A204.1 (cell line): ENCODE results near the gene GPBP1.
"Not testable (repeated sequence)": the region's sequence is repeated elsewhere in the genome, so short reads cannot be mapped to it uniquely, and the experiment has no call there.

Source experiments
- FAIRE-seq: peaks from 2 replicates; lab custom pipeline; 2012; peaks lifted over from hg19 to GRCh38; lab: Jason Lieb, UNC

Gene GPBP1

DNA sequence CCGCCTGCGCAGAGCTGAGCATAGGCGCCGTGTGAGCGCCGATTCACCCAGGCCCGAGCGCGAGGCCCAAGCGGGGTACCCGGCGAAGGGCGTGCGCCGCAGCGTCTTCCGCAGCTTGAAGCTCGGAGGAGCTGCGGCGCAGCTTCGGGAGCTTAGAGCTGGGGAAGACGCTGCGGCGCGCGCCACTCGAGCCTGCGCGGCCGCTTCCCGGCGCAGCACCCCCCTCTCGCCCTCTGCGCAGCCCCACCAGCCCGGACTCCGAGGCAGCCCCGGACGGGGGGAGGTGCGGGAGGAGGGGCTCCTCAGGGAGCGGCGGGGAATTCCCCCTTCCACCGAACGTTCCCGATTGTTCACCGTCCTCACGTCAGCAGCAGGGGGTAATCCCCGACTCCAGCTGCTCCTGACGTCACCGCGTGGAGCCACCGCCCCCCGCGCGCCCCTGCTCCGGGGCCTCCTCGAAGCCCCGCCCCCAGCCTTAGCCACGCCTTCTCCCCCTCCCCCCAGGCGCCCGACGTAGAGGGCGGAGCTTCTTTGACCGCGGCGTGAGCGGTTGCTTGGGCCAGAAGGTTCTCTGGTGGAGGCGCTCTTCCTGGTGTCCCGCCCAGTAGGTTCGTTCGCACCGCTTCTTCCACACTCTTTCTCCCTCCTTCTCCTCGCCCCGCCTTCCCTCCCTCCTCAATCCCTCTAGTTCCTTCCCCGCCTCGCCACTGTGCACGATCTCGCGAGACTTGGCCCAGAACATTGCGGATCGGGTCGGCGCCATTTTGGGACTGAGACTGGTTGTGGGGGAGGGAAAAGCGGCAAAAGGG, at the start of gene GPBP1:
Gene GPBP1 (plus strand): TSS at position 741 of the 809 bp plus-strand sequence. CDS start 40,072 bp downstream, outside the sequence.
- peak; percentile 97 for FAIRE-seq

GRCh38 chr5:57128325-57128724, 45.5 kb upstream of the GPBP1 start:
- no peak for FAIRE-seq

- no peak for FAIRE-seq
These were observed 40.3 kb upstream of the GPBP1 start for GRCh38 chr5:57133574-57133973.

DNA sequence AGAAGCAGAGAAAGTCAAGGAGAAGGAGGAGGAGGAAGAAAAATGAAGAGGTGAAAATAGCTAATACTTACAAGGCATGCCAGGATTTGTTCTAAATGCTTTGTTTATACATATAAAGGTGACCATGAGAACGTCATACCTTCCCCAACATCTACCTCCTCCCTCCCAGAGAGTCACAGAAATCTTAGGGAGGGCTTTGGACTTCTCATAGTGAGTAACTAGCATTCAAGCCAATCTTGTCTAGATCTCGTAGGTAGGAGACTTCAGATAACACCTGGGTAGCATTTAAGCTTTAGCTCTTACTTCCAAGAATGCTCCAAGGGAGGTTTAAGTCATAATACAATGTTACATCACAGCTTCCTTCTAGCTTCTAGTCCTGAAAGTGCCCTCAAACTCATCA, 36.5 kb upstream of the GPBP1 start:
- no peak for FAIRE-seq

DNA sequence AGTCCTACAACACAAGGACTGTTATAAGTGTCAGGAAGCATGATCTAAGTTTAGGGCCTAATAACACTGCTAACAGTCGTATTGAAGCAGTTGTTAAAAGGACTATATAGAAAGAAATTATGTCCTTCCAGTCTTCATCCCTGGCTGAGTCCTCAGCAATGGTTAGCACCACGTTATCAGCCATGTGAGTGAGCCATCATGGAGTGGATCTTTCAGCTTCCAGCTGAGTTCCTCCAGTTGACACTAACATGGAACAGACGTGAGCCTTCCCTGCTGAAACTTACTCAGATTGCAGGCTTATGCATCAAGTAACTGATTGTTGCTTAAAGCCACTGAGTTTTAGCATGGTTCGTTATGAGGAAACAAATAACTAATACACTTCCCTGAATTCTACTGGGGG, 21.5 kb upstream of the GPBP1 start:
- FAIRE-seq = no peak

DNA sequence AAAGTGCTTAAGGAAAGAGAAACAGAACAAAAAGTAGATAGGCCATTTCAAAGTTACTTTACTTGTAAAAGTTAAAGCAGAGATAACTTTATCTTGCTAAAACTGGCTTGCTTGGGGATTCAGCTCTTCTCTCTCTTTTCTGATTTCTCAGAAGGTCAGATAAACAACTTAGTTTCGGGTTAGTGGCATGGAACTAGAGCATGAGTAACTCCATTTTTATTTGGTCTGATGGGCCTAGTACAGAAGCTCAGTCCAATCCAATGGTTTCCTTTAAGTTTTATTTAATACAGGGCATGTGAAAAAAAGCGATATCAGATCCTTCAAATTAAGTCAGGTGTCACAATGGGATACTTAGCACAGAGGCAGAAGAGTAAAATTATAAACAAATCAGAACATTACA, 18.8 kb upstream of the GPBP1 start:
- no peak for FAIRE-seq

- FAIRE-seq = no peak
These were observed 16.7 kb upstream of the GPBP1 start for GRCh38 chr5:57157131-57157530.

GRCh38 chr5:57157666-57158065, 16.2 kb upstream of the GPBP1 start:
- FAIRE-seq = no peak

DNA sequence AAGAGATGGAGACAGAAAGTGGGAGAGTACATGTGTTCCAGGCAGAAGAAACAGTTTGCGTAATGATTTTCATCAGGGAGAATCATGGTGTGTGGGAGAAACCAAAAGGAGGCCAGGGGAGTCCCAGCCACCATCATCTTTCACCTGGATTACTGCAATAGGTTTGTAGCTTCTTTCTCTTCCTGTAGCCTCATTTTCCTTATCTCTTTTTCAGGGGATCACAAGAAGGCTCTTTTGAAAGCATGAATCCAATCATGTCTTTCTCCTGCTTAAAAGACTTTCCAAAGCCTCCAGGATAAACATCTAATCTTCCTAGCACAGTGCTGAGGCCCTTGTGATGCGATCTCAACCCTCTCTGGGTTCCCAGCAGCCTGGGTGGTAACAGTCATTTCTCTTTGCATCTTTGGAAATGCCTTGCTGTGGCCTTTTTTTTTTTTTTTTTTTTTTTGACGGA, 10.3 kb upstream of the GPBP1 start:
- no peak for FAIRE-seq

DNA sequence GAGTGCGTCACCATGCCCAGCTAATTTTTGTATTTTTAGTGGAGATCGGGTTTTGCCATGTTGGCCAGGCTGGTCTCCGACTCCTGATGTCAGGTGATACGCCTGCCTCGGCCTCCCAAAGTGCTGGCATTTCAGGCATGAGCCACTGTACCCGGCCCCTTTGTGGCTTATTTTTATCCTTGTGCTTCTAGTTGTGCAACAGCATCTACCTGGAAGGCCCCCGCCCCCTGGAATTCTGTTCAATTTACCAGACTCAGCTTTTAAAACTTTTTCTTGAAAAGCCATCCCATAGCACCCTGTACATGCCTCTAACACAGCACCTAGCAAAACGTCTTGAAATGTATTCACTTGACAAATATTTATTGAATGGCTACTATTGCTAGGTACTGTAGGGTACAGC, 9.7 kb upstream of the GPBP1 start:
- no peak for FAIRE-seq

- not testable (repeated sequence) for FAIRE-seq
These were observed 8.7 kb upstream of the GPBP1 start for GRCh38 chr5:57165171-57165570.

DNA sequence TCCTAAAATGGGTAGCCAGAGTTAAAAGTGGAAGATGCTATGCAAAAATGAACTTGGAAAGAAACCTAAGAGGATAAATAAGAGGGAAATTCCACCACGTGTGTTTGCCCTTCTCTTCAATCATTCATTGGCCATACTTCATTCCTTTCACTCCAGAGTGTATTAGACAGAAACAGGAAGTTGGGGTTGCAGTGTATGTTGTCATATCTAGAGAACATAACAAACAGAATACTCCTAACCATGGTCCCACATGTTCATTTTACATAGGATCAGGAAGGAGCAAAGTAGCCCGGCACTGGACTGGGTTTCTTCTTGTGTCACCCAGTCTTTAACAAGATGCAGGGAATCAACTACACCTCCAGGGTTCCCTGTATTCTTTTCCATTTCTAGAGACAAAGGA, 7.6 kb upstream of the GPBP1 start:
- no peak for FAIRE-seq

GRCh38 chr5:57167201-57167600, 6.7 kb upstream of the GPBP1 start:
- no peak for FAIRE-seq

GRCh38 chr5:57170116-57170515, 3.7 kb upstream of the GPBP1 start:
- not testable (repeated sequence) for FAIRE-seq

DNA sequence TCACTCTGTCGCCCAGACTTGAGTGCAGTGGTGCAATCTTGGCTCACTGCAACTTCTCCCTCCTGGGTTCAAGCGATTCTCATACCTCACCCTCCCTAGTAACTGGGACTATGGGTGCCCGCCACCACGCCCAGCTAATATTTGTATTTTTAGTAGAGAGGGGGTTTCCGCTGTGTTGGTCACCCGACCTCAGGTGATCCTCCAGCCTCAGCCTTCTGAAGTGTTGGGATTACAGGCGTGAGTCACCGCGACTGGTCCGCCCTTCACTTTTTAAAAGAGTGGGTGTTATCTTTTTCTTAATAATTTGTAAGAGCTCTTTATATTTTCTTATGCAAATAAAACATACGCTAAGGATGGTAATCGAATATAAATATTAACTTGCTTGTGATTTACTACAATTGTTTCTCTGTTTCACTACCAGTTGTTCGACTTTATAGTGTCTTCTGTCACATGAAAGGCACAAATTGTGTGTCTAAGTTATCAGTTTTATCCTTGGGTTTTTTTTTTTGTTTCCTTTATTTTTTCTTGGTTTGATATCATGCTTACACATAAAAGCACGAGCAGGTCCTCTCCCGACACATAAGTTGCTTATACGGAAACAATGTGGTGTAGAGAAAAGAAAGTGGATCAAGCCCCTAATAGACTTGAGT, 1.9 kb upstream of the GPBP1 start:
- no peak for FAIRE-seq

GRCh38 chr5:57172466-57173318, 1.2 kb upstream of the GPBP1 start:
- FAIRE-seq = no peak

GRCh38 chr5:57174128-57174889, 450 bp downstream of the GPBP1 start:
- FAIRE-seq = no peak

GRCh38 chr5:57174890-57175510, 1.1 kb downstream of the GPBP1 start:
- FAIRE-seq = no peak

GRCh38 chr5:57175551-57176309, 1.9 kb downstream of the GPBP1 start:
- FAIRE-seq = no peak

- no peak for FAIRE-seq
These were observed 2.5 kb downstream of the GPBP1 start for GRCh38 chr5:57176350-57176857.
